GM19324 (cell line): ENCODE measurements around the gene ZNF516.
"Not testable (repeated sequence)": the region's sequence is repeated elsewhere in the genome, so short reads cannot be mapped to it uniquely, and the experiment has no call there.

Experiments used
- ATAC-seq: cut with Tn5 transposase; IDR thresholded peaks from one replicate; pipeline ENCODE4 v1.9.1; 2021; ENCODE audit warnings: mild to moderate bottlenecking, moderate library complexity; ENCODE audit not compliant: unreplicated experiment, low FRiP score

ZNF516 gene

GRCh38 chr18:76495006-76495370, at the start of gene ZNF516:
TSS of gene ZNF516 (minus strand) at chr18:76495242. CDS start at chr18:76443054, 52,188 bp downstream.
- no peak for ATAC-seq

- no peak for ATAC-seq
These were observed 43.8 kb upstream of the ZNF516 start for GRCh38 chr18:76538846-76539245.

GRCh38 chr18:76537621-76538020, 42.6 kb upstream of the ZNF516 start:
- ATAC-seq, result no peak

GRCh38 chr18:76536593-76536992, 41.6 kb upstream of the ZNF516 start:
- not testable (repeated sequence) for ATAC-seq

GRCh38 chr18:76532875-76533274, 37.8 kb upstream of the ZNF516 start:
- ATAC-seq, result no peak

GRCh38 chr18:76530846-76531245, 35.8 kb upstream of the ZNF516 start:
- ATAC-seq, result no peak

- ATAC-seq, result no peak
These were observed 35.3 kb upstream of the ZNF516 start for GRCh38 chr18:76530391-76530790.

- ATAC-seq, result no peak
These were observed 34.4 kb upstream of the ZNF516 start for GRCh38 chr18:76529433-76529811.

GRCh38 chr18:76528477-76529432, 33.7 kb upstream of the ZNF516 start:
- no peak for ATAC-seq

- ATAC-seq, result no peak
These were observed 30.9 kb upstream of the ZNF516 start for GRCh38 chr18:76525911-76526310.

GRCh38 chr18:76524900-76525698, 30.1 kb upstream of the ZNF516 start:
- ATAC-seq, result no peak

- no peak for ATAC-seq
These were observed 29.4 kb upstream of the ZNF516 start for GRCh38 chr18:76524477-76524876.

GRCh38 chr18:76522551-76522950, 27.5 kb upstream of the ZNF516 start:
- ATAC-seq, result no peak

GRCh38 chr18:76522122-76522503, 27.1 kb upstream of the ZNF516 start:
- ATAC-seq, result no peak

GRCh38 chr18:76521417-76522121, 26.5 kb upstream of the ZNF516 start:
- ATAC-seq, result no peak

- no peak for ATAC-seq
These were observed 24.0 kb upstream of the ZNF516 start for GRCh38 chr18:76518860-76519538.

- no peak for ATAC-seq
These were observed 23.2 kb upstream of the ZNF516 start for GRCh38 chr18:76518123-76518859.

- no peak for ATAC-seq
These were observed 20.5 kb upstream of the ZNF516 start for GRCh38 chr18:76515576-76515975.

GRCh38 chr18:76514573-76514972, 19.5 kb upstream of the ZNF516 start:
- ATAC-seq, result no peak
